Measurements from ENCODE around the gene NDUFB11.
"Not testable (repeated sequence)": the region's sequence is repeated elsewhere in the genome, so short reads cannot be mapped to it uniquely, and the experiment has no call there.

The NDUFB11 gene

GRCh38 chrX:47133493-47133892, 11.0 kb downstream of the NDUFB11 start:
- TF ChIP-seq CTCF (IDR thresholded peaks at IDR 0.05; ENCODE audit: low read length, missing control alignments) = no peak
- no peak for DNase-seq (ENCODE audit: low read depth)
- H3K4me3 ChIP-seq (replicated peaks; ENCODE audit: low read depth, low read length) = no peak overlapping the region

- no peak for TF ChIP-seq CTCF (IDR thresholded peaks at IDR 0.05; ENCODE audit: low read length, missing control alignments)
- H3K4me3 ChIP-seq (replicated peaks; ENCODE audit: low read depth, low read length) = peak overlapping the region; percentile 72
- DNase-seq (ENCODE audit: low read depth) = no peak
Measured at GRCh38 chrX:47129899-47130358, 14.6 kb downstream of the NDUFB11 start.

- H3K4me3 ChIP-seq (replicated peaks; ENCODE audit: low read depth, low read length) = peak overlapping the region; percentile 72
- DNase-seq (ENCODE audit: low read depth) = peak; percentile 97
- no peak for TF ChIP-seq CTCF (IDR thresholded peaks at IDR 0.05; ENCODE audit: low read length, missing control alignments)
Measured at GRCh38 chrX:47129157-47129898, 15.2 kb downstream of the NDUFB11 start.

GRCh38 chrX:47124466-47124865, 20.0 kb downstream of the NDUFB11 start:
- not testable (repeated sequence) for H3K4me3 ChIP-seq (replicated peaks; ENCODE audit: low read depth, low read length); DNase-seq (ENCODE audit: low read depth)

- DNase-seq (ENCODE audit: low read depth); H3K4me3 ChIP-seq (replicated peaks; ENCODE audit: low read depth, low read length): not testable (repeated sequence)
Measured at GRCh38 chrX:47116551-47117110, 27.9 kb downstream of the NDUFB11 start.

- TF ChIP-seq CTCF (IDR thresholded peaks at IDR 0.05; ENCODE audit: low read length, missing control alignments) = no peak
- H3K4me3 ChIP-seq (replicated peaks; ENCODE audit: low read depth, low read length) = no peak overlapping the region
- no peak for DNase-seq (ENCODE audit: low read depth)
Measured at GRCh38 chrX:47112316-47112954, 32.1 kb downstream of the NDUFB11 start.

- not testable (repeated sequence) for H3K4me3 ChIP-seq (replicated peaks; ENCODE audit: low read depth, low read length); DNase-seq (ENCODE audit: low read depth)
Measured at GRCh38 chrX:47110936-47111615, 33.4 kb downstream of the NDUFB11 start.

GRCh38 chrX:47101206-47101605, 43.3 kb downstream of the NDUFB11 start:
- no peak overlapping the region for H3K4me3 ChIP-seq (replicated peaks; ENCODE audit: low read depth, low read length)
- no peak for TF ChIP-seq CTCF (IDR thresholded peaks at IDR 0.05; ENCODE audit: low read length, missing control alignments)
- DNase-seq (ENCODE audit: low read depth) = no peak

Data from fibroblast of pulmonary artery (primary cell).